Vagina (tissue), 2 donors: ENCODE data around the gene PARD3. TPM values are rescaled to one million over a fixed set of nuclear protein-coding genes. Genes with fewer than 3 reads are reported as not detected.

Experiments
- DNase-seq, 2 donors: peaks; one replicate each; pipeline ENCODE4 v3.0.0-alpha.2; 2017; ENCODE audit errors: extremely low spot score in 2 of 2
- H3K27ac ChIP-seq: fragments of 200-600 bp; sonication (generic); one replicate; pipeline ENCODE4 v1.5.1; 2019
- H3K27me3 ChIP-seq: fragments of 200-600 bp; sonication (generic); one replicate; pipeline ENCODE4 v1.5.1; 2019
- H3K36me3 ChIP-seq, 2 donors: fragments of 200-600 bp; sonication (generic); one replicate each; pipeline ENCODE4 v1.5.1; 2017 to 2019
- H3K4me1 ChIP-seq: fragments of 200-600 bp; sonication (generic); one replicate; pipeline ENCODE4 v1.5.1; 2019
- H3K4me3 ChIP-seq, 2 donors: fragments of 200-600 bp; sonication (generic); 1 replicate in 1 of 2; 2 replicates in 1 of 2; pipeline ENCODE4 v1.5.1; 2016 to 2019
- H3K9me3 ChIP-seq: fragments of 200-600 bp; sonication (generic); one replicate; pipeline ENCODE4 v1.5.1; 2019
- CTCF ChIP-seq, 3 experiments: fragments of 450-650 bp in 2 of 3; fragments of 200-600 bp in 1 of 3; sonication (generic) in 1 of 3; IDR thresholded peaks; one replicate each; pipeline ENCODE4 v1.5.1; 2017 to 2019; ENCODE audit warnings: antibody characterized with exemption in 3 of 3, mild to moderate bottlenecking in 2 of 3, moderate library complexity in 2 of 3
- POLR2A ChIP-seq, 2 donors: fragments of 450-650 bp; IDR thresholded peaks; one replicate each; pipeline ENCODE4 v1.6.1; 2017; ENCODE audit warnings: antibody characterized with exemption in 2 of 2, mild to moderate bottlenecking in 2 of 2, moderate library complexity in 2 of 2
- POLR2AphosphoS5 ChIP-seq, 2 donors: sonication (generic); formaldehyde crosslinking; IDR thresholded peaks; one replicate each; pipeline ENCODE4 v1.9.0; 2017; ENCODE audit warnings: antibody characterized with exemption in 2 of 2, mild to moderate bottlenecking in 2 of 2, low read depth in 1 of 2; ENCODE audit not compliant: insufficient read depth in 1 of 2
- intact Hi-C: fragments of 100-400 bp; cut with DNase I; formaldehyde crosslinking; loops from one replicate; pipeline ENCODE4 v1.15.1; 2023
- total RNA-seq: library from RNA; depleted of rRNA; stranded (reverse); fragments of >200 nt; gene quantifications from one replicate; pipeline ENCODE4 v1.2.3, GENCODE V29; 2016

PARD3 gene
- total RNA-seq, 1 donor from 2014 or later = 95.5 TPM

GRCh38 chr10:34091635-34092195 is 723.4 kb downstream of the PARD3 start:
- peak; percentile 28 to 79 for DNase-seq
- no peak for TF ChIP-seq POLR2AphosphoS5 (IDR thresholded peaks at IDR 0.05; ENCODE audit: insufficient read depth in 1 of 2, low read depth in 1 of 2)
- no peak for TF ChIP-seq POLR2A (IDR thresholded peaks at IDR 0.05)
- no peak for TF ChIP-seq CTCF (IDR thresholded peaks at IDR 0.05)
- no peaks in the 10 kb centered on the region for H3K27me3 ChIP-seq
- H3K27ac ChIP-seq = no peak overlapping the region
- H3K4me3 ChIP-seq = no peak overlapping the region
- intact Hi-C loops = no loop called here
- no peaks in the 10 kb centered on the region for H3K9me3 ChIP-seq
- no peaks in the 10 kb centered on the region for H3K4me1 ChIP-seq
- no peaks in the 10 kb centered on the region for H3K36me3 ChIP-seq

- Histone ChIP-seq H3K4me3 (no peak overlapping the region), H3K27ac (no peak overlapping the region), H3K4me1 (no peaks in the 10 kb centered on the region), H3K9me3 (no peaks in the 10 kb centered on the region), H3K27me3 (no peaks in the 10 kb centered on the region), H3K36me3 (no peaks in the 10 kb centered on the region)
- TF ChIP-seq CTCF (IDR thresholded peaks at IDR 0.05) (no peak), POLR2AphosphoS5 (IDR thresholded peaks at IDR 0.05; ENCODE audit: insufficient read depth in 1 of 2, low read depth in 1 of 2) (no peak), POLR2A (IDR thresholded peaks at IDR 0.05) (no peak)
- intact Hi-C loops = no loop called here
- DNase-seq = no peak
Observed at GRCh38 chr10:34089253-34089652, 725.8 kb downstream of the PARD3 start.

GRCh38 chr10:34088208-34088794 is 726.8 kb downstream of the PARD3 start:
- Histone ChIP-seq H3K36me3 (no peaks in the 10 kb centered on the region), H3K27me3 (no peaks in the 10 kb centered on the region), H3K27ac (no peak overlapping the region), H3K4me1 (no peaks in the 10 kb centered on the region), H3K9me3 (no peaks in the 10 kb centered on the region), H3K4me3 (no peak overlapping the region)
- intact Hi-C loops = no loop called here
- peak; percentile 31 to 60 for DNase-seq
- TF ChIP-seq CTCF (IDR thresholded peaks at IDR 0.05) (no peak), POLR2A (IDR thresholded peaks at IDR 0.05) (no peak), POLR2AphosphoS5 (IDR thresholded peaks at IDR 0.05; ENCODE audit: insufficient read depth in 1 of 2, low read depth in 1 of 2) (no peak)

- Histone ChIP-seq H3K27ac (no peak overlapping the region), H3K36me3 (no peaks in the 10 kb centered on the region), H3K4me3 (no peak overlapping the region), H3K27me3 (no peaks in the 10 kb centered on the region), H3K4me1 (no peaks in the 10 kb centered on the region), H3K9me3 (no peaks in the 10 kb centered on the region)
- intact Hi-C loops = no loop called here
- TF ChIP-seq POLR2AphosphoS5 (IDR thresholded peaks at IDR 0.05; ENCODE audit: insufficient read depth in 1 of 2, low read depth in 1 of 2) (no peak), POLR2A (IDR thresholded peaks at IDR 0.05) (no peak), CTCF (IDR thresholded peaks at IDR 0.05) (no peak)
- DNase-seq = peak in 1 of 2 donors; percentile 52
Observed at GRCh38 chr10:34087095-34087418, 728.0 kb downstream of the PARD3 start.

- no peaks in the 10 kb centered on the region for H3K36me3 ChIP-seq
- no peak for DNase-seq
- intact Hi-C loops = no loop called here
- H3K9me3 ChIP-seq = no peaks in the 10 kb centered on the region
- TF ChIP-seq CTCF (IDR thresholded peaks at IDR 0.05) (no peak), POLR2A (IDR thresholded peaks at IDR 0.05) (no peak), POLR2AphosphoS5 (IDR thresholded peaks at IDR 0.05; ENCODE audit: insufficient read depth in 1 of 2, low read depth in 1 of 2) (no peak)
- H3K27ac ChIP-seq = no peak overlapping the region
- peaks cover 6% of the 10 kb centered on the region for H3K4me1 ChIP-seq
- H3K4me3 ChIP-seq = no peak overlapping the region
- H3K27me3 ChIP-seq = no peaks in the 10 kb centered on the region
Observed at GRCh38 chr10:34083567-34083966, 731.5 kb downstream of the PARD3 start.
